Measurements from ENCODE around the gene ALDH1L1.

Gene ALDH1L1

DNA sequence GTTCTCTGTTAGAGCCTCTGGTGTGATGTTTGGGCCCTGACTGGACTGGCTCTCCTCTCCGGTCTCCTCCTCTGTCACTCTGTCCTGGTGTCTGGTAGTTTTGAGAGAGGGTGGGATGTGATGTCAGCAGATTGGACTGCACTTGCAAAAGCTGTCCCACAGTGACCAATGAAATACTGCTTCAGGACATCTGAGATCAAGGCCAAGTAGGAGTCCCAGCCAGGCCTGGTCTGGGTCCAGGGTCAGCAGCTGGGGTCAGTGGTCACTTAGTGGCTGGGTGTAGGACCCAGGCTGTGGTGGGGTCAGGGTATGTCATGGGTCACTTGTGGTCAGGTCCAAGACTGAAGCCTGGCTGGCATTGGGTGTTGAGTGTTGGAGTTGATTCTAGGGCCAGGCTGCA is 20.9 kb downstream of the ALDH1L1 start:
- TF ChIP-seq TAF1 (IDR thresholded peaks at IDR 0.05; ENCODE audit: borderline replicate concordance, low read depth, low read length) (no peak), POLR2A (IDR thresholded peaks at IDR 0.05; ENCODE audit: low read depth, low read length) (no peak), POLR2AphosphoS5 (IDR thresholded peaks at IDR 0.05; ENCODE audit: low read depth, low read length) (no peak)
- DNase-seq (ENCODE audit: insufficient read length) (no peak), FAIRE-seq (no peak)

- FAIRE-seq = no peak
- TF ChIP-seq POLR2A (IDR thresholded peaks at IDR 0.05; ENCODE audit: low read depth, low read length) = no peak
- TF ChIP-seq POLR2AphosphoS5 (IDR thresholded peaks at IDR 0.05; ENCODE audit: low read depth, low read length) = no peak
- no peak for TF ChIP-seq TAF1 (IDR thresholded peaks at IDR 0.05; ENCODE audit: borderline replicate concordance, low read depth, low read length)
- no peak for DNase-seq (ENCODE audit: insufficient read length)
Measured at GRCh38 chr3:126158912-126159454, 21.4 kb downstream of the ALDH1L1 start.

- no peak for DNase-seq (ENCODE audit: insufficient read length)
- no peak for FAIRE-seq
- TF ChIP-seq POLR2AphosphoS5 (IDR thresholded peaks at IDR 0.05; ENCODE audit: low read depth, low read length) = no peak
- TF ChIP-seq TAF1 (IDR thresholded peaks at IDR 0.05; ENCODE audit: borderline replicate concordance, low read depth, low read length) = no peak
- TF ChIP-seq POLR2A (IDR thresholded peaks at IDR 0.05; ENCODE audit: low read depth, low read length) = no peak
Measured at GRCh38 chr3:126158016-126158911, 22.1 kb downstream of the ALDH1L1 start.

- no peak for DNase-seq (ENCODE audit: insufficient read length)
- no peak for FAIRE-seq
- no peak for TF ChIP-seq TAF1 (IDR thresholded peaks at IDR 0.05; ENCODE audit: borderline replicate concordance, low read depth, low read length)
- TF ChIP-seq POLR2A (IDR thresholded peaks at IDR 0.05; ENCODE audit: low read depth, low read length) = no peak
- TF ChIP-seq POLR2AphosphoS5 (IDR thresholded peaks at IDR 0.05; ENCODE audit: low read depth, low read length) = no peak
Measured at GRCh38 chr3:126157083-126157768, 23.2 kb downstream of the ALDH1L1 start.

- FAIRE-seq (no peak), DNase-seq (ENCODE audit: insufficient read length) (no peak)
- TF ChIP-seq TAF1 (IDR thresholded peaks at IDR 0.05; ENCODE audit: borderline replicate concordance, low read depth, low read length) = no peak
- no peak for TF ChIP-seq POLR2AphosphoS5 (IDR thresholded peaks at IDR 0.05; ENCODE audit: low read depth, low read length)
- TF ChIP-seq POLR2A (IDR thresholded peaks at IDR 0.05; ENCODE audit: low read depth, low read length) = no peak
Measured at GRCh38 chr3:126156468-126156867, 23.9 kb downstream of the ALDH1L1 start.

DNA sequence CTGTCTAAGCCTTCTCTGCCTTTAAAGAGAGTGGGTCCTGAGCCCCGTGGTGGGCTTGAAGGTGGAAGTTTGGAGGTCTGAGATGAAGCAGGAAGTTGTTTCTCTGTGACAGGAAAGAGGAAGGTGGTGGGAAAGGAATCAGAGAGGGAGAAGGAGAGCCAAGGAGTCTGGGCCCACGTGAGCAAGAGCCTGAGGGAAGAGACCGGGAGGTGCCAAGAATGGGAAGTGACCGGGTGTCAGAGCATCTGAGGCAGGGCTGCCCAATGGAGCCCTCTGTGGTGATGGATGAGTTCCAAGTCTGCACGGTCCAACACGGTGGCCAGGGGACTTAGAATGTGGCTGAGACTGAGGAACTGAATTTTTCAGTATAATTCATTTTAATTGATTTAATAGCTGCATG is 24.6 kb downstream of the ALDH1L1 start:
- FAIRE-seq = no peak
- DNase-seq (ENCODE audit: insufficient read length) = no peak
- TF ChIP-seq TAF1 (IDR thresholded peaks at IDR 0.05; ENCODE audit: borderline replicate concordance, low read depth, low read length) = no peak
- no peak for TF ChIP-seq POLR2AphosphoS5 (IDR thresholded peaks at IDR 0.05; ENCODE audit: low read depth, low read length)
- TF ChIP-seq POLR2A (IDR thresholded peaks at IDR 0.05; ENCODE audit: low read depth, low read length) = no peak

- FAIRE-seq = no peak
- TF ChIP-seq TAF1 (IDR thresholded peaks at IDR 0.05; ENCODE audit: borderline replicate concordance, low read depth, low read length) (no peak), POLR2AphosphoS5 (IDR thresholded peaks at IDR 0.05; ENCODE audit: low read depth, low read length) (no peak), POLR2A (IDR thresholded peaks at IDR 0.05; ENCODE audit: low read depth, low read length) (no peak)
- DNase-seq (ENCODE audit: insufficient read length) = no peak
Measured at GRCh38 chr3:126155280-126155640, 25.1 kb downstream of the ALDH1L1 start.

DNA sequence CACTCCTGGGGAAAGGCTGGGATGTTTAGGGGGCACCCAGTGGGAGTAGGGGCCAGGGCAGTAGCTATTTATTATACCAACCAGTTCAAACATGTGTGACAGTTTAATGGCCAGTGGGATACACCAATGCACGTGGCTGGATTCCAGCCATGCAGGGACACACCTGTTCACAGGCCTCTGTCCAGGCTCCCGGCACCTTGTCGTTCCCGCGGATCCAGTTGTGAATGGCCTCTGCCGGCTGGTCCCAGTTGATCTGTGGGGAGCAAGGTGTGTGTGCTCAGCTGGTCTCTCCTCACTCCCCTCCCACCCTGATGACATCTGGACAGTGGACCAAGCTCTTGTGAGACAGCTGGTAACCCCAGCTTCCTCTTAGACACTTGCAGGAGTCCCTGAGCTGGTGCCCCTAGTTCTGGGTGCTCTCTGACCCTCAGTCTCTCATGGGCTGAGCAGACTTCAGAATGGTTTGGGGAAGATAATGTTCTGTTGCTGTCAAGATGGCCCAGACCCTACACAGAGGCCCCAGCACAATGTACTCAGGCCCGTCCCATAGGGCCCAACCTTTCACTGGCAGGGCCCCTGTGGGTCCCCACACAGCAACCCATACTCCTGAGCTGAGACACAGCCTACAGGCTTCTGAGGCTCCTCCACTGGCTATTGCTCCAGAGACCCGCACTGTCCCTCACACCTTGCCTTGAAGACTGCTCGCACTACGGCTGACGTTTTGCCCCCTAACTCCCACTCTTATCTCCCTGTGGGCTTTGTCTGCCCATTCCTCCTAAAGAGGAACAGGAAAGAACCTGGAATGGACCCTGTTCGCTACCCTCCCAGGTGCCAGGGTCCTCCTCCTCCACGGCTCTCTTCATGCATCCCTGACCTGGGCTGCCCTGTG is 25.8 kb downstream of the ALDH1L1 start:
- DNase-seq (ENCODE audit: insufficient read length) (no peak), FAIRE-seq (no peak)
- TF ChIP-seq POLR2A (IDR thresholded peaks at IDR 0.05; ENCODE audit: low read depth, low read length) = no peak

GRCh38 chr3:126153695-126154360 is 26.6 kb downstream of the ALDH1L1 start:
- TF ChIP-seq TAF1 (IDR thresholded peaks at IDR 0.05; ENCODE audit: borderline replicate concordance, low read depth, low read length) = no peak
- no peak for TF ChIP-seq POLR2AphosphoS5 (IDR thresholded peaks at IDR 0.05; ENCODE audit: low read depth, low read length)
- TF ChIP-seq POLR2A (IDR thresholded peaks at IDR 0.05; ENCODE audit: low read depth, low read length) = no peak
- DNase-seq (ENCODE audit: insufficient read length) (no peak), FAIRE-seq (no peak)

GRCh38 chr3:126152901-126153694 is 27.3 kb downstream of the ALDH1L1 start:
- FAIRE-seq (no peak), DNase-seq (ENCODE audit: insufficient read length) (no peak)
- TF ChIP-seq TAF1 (IDR thresholded peaks at IDR 0.05; ENCODE audit: borderline replicate concordance, low read depth, low read length) (no peak), POLR2AphosphoS5 (IDR thresholded peaks at IDR 0.05; ENCODE audit: low read depth, low read length) (no peak), POLR2A (IDR thresholded peaks at IDR 0.05; ENCODE audit: low read depth, low read length) (no peak)
